SK-N-SH (cell line): ENCODE measurements around the gene LPCAT1. TPM values are rescaled to one million over a fixed set of nuclear protein-coding genes. Genes with fewer than 3 reads are reported as not detected.

Experiments used
- CTCF ChIA-PET: fragments of 300-600, 350-600 bp; formaldehyde crosslinking; extraction: SDS; loops from one replicate; lab custom pipeline; 2021; lab: Yijun Ruan, JAX
- POLR2A ChIA-PET: fragments of 350-600 bp; sonication (Branson Sonifier 250); formaldehyde crosslinking; extraction: SDS; loops from one replicate; lab custom pipeline; 2020; ENCODE audit warnings: antibody characterized with exemption, inconsistent platforms; lab: Yijun Ruan, JAX
- DNase-seq: peaks from one replicate; pipeline ENCODE4 v3.0.0; 2012
- H2AFZ ChIP-seq: fragments of 200-600 bp; sonication (generic); 2 replicates; pipeline ENCODE4 v1.8.1; 2016; ENCODE audit warnings: antibody characterized with exemption, mild to moderate bottlenecking, low read depth
- H3F3A ChIP-seq: fragments of 200-600 bp; sonication (generic); replicated peaks from 2 replicates; pipeline ENCODE3; 2016; ENCODE audit warnings: antibody characterized with exemption, mild to moderate bottlenecking; ENCODE audit not compliant: insufficient read depth
- H3K27ac ChIP-seq, 2 experiments: fragments of 200-500 bp in 1 of 2; fragments of 200-600 bp in 1 of 2; sonication (Bioruptor generic) in 1 of 2; sonication (generic), shearing (Covaris generic) in 1 of 2; 2 replicates each; pipeline versions ENCODE4 v1.5.1 to v1.6.1; 2014 to 2016; ENCODE audit warnings: low read depth in 2 of 2, inconsistent platforms in 1 of 2, low read length in 1 of 2, mild to moderate bottlenecking in 1 of 2, mixed read lengths in 1 of 2
- H3K27me3 ChIP-seq: fragments of 200-600 bp; sonication (generic), shearing (Covaris generic); 2 replicates; pipeline ENCODE4 v1.6.1; 2016; ENCODE audit warnings: mixed run types; ENCODE audit not compliant: insufficient read depth
- H3K36me3 ChIP-seq, 2 experiments: fragments of 200-500 bp in 1 of 2; fragments of 200-600 bp in 1 of 2; sonication (Bioruptor generic) in 1 of 2; sonication (generic) in 1 of 2; replicated peaks in 1 of 2; 2 replicates each; pipeline versions ENCODE3 to v1.5.1; 2014 to 2016; ENCODE audit warnings: low read length in 1 of 2, mild to moderate bottlenecking in 1 of 2; ENCODE audit not compliant: insufficient read depth in 2 of 2, control insufficient read depth in 1 of 2
- H3K4me1 ChIP-seq, 2 experiments: fragments of 200-500 bp in 1 of 2; fragments of 200-600 bp in 1 of 2; sonication (Bioruptor generic) in 1 of 2; sonication (generic), shearing (Covaris generic) in 1 of 2; 2 replicates each; pipeline versions ENCODE4 v1.5.1 to v1.6.1; 2014 to 2016; ENCODE audit warnings: low read depth in 1 of 2, low read length in 1 of 2, mixed run types in 1 of 2; ENCODE audit not compliant: insufficient read depth in 2 of 2, control insufficient read depth in 1 of 2
- H3K4me2 ChIP-seq: fragments of 200-600 bp; sonication (generic), shearing (Covaris generic); 2 replicates; pipeline ENCODE4 v1.6.1; 2017; ENCODE audit warnings: mixed run types
- H3K4me3 ChIP-seq, 2 experiments: fragments of 200-500 bp in 1 of 2; fragments of 200-600 bp in 1 of 2; sonication (Bioruptor generic) in 1 of 2; sonication (generic), shearing (Covaris generic) in 1 of 2; 2 replicates each; pipeline versions ENCODE4 v1.5.1 to v1.8.1; 2014 to 2016; ENCODE audit warnings: low read depth in 2 of 2, inconsistent platforms in 1 of 2, low read length in 1 of 2, mild to moderate bottlenecking in 1 of 2, mixed read lengths in 1 of 2, moderate library complexity in 1 of 2
- H3K79me2 ChIP-seq: fragments of 200-600 bp; sonication (generic); 2 replicates; pipeline ENCODE4 v1.8.1; 2017; ENCODE audit warnings: mild to moderate bottlenecking; ENCODE audit not compliant: insufficient read depth
- H3K9ac ChIP-seq: fragments of 200-600 bp; sonication (generic); 2 replicates; pipeline ENCODE4 v1.6.1; 2017; ENCODE audit warnings: mixed run types
- H3K9me2 ChIP-seq: fragments of 200-600 bp; sonication (generic); 2 replicates; pipeline ENCODE4 v1.6.1; 2017; ENCODE audit warnings: mixed run types
- H3K9me3 ChIP-seq: fragments of 200-600 bp; sonication (generic); 2 replicates; pipeline ENCODE4 v1.6.1; 2017; ENCODE audit warnings: mixed run types, mild to moderate bottlenecking, moderate library complexity
- H4K20me1 ChIP-seq: fragments of 200-600 bp; sonication (generic); 2 replicates; pipeline ENCODE4 v1.6.1; 2017; ENCODE audit warnings: mild to moderate bottlenecking, mixed run types; ENCODE audit not compliant: insufficient read depth
- EZH2phosphoT487 ChIP-seq: fragments of 200-600 bp; sonication (generic); IDR thresholded peaks from 2 replicates; pipeline ENCODE4 v1.6.1; 2017; ENCODE audit warnings: low read depth, mixed run types, mild to moderate bottlenecking, antibody characterized with exemption, moderate library complexity, borderline replicate concordance
- GATA2 ChIP-seq: sonication (generic); formaldehyde crosslinking; IDR thresholded peaks from 2 replicates; pipeline ENCODE4 v1.5.0; 2020; ENCODE audit warnings: mild to moderate bottlenecking, missing genetic modification reagents
- NRF1 ChIP-seq: IDR thresholded peaks from 2 replicates; pipeline ENCODE4 v1.6.1; 2012; ENCODE audit warnings: low read depth, mild to moderate bottlenecking, low read length
- POLR2AphosphoS5 ChIP-seq: IDR thresholded peaks from 2 replicates; pipeline ENCODE4 v1.6.1; 2012; ENCODE audit warnings: low read depth, low read length
- RCOR1 ChIP-seq: fragments of 150-350 bp; IDR thresholded peaks from 2 replicates; pipeline ENCODE4 v1.6.1; 2017; ENCODE audit warnings: antibody characterized with exemption, low read length
- RXRA ChIP-seq: IDR thresholded peaks from 2 replicates; pipeline ENCODE4 v1.4.0; 2012; ENCODE audit warnings: low read depth, mild to moderate bottlenecking, borderline replicate concordance
- TEAD4 ChIP-seq: IDR thresholded peaks from 2 replicates; pipeline ENCODE4 v1.4.0; 2012; ENCODE audit warnings: mild to moderate bottlenecking, borderline replicate concordance; ENCODE audit not compliant: insufficient read depth
- YY1 ChIP-seq: IDR thresholded peaks from 2 replicates; pipeline ENCODE4 v1.4.0; 2012; ENCODE audit warnings: low read depth, mild to moderate bottlenecking
- WGBS: methylation state at CpG from one replicate; pipeline ENCODE4 v1.1.6; 2017; ENCODE audit warnings: low lambda C conversion rate; 5-methylcytosine and 5-hydroxymethylcytosine counted together
- polyA plus RNA-seq, 3 experiments: library from polyadenylated mRNA; depleted of rRNA; stranded (reverse); fragments of >200 nt; gene quantifications; 2 replicates each; pipeline ENCODE4 v1.2.3, GENCODE V29; 2012
- TF ChIP-seq, protein P1 (sequence below): fragments of 200-600 bp; sonication (generic); IDR thresholded peaks from 2 replicates; pipeline ENCODE4 v1.6.1; 2017; ENCODE audit warnings: antibody characterized with exemption, mild to moderate bottlenecking, moderate library complexity
- TF ChIP-seq, protein P2 (sequence below): fragments of 150-350 bp; IDR thresholded peaks from 2 replicates; pipeline ENCODE4 v1.6.1; 2016; ENCODE audit warnings: mild to moderate bottlenecking, low read depth, low read length
- TF ChIP-seq, protein P3 (sequence below): IDR thresholded peaks from 2 replicates; pipeline ENCODE4; 2012

The LPCAT1 gene
- polyA plus RNA-seq, 1 of the 3 experiments (the other 2 are of a cell fraction): 42.3 TPM

DNA sequence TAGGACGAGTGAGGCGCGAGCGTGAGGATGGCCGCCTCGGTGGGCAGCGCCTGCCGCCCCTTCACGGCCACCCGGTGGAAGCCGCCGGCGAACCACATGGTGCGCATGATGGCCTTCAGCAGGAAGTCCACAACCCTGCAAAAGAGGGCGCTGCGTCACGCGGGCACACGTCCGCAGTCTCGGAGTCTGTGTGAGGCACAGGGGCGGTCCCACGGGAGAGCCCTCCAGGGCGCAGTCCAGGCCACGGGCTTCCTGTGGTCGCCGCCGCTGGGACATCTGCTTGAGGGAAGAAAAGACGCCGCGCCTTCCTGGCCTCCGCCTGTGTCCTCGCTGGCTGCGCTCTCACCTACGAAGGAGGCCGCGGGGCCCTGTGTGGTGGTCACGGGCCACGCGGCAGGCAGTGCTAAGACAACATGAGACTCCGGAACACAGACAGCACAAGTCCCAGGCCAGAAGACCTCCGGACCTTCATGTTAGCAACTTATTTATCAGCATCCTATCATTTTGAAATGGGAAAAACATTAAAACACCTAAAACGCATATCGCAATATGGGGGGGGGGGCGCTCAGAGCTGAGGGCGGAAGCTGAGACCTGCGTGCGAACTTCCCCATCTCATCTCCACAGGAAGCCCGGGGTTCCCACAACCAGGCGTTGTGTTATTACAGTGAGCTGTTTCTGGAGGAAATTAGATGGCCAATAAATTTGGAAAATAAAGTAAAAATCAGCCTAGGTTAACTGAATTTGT is 28.8 kb downstream of the LPCAT1 start:
- Histone ChIP-seq H3K79me2 (peaks cover 17% of the 10 kb centered on the region; the same call in 1 of the 2 replicates), H3K4me1 (peaks cover 0 to 5% of the 10 kb centered on the region in 2 experiments; a peak in 1 of 4 replicates), H3K27ac (no peak overlapping the region), H3K36me3 (peaks cover 7 to 40% of the 10 kb centered on the region in 2 experiments), H3K9ac (no peak overlapping the region), H3K9me3 (no peaks in the 10 kb centered on the region), H3K27me3 (no peaks in the 10 kb centered on the region)
- WGBS: 98% methylated on average over 43 of the region's 50 CpGs
- DNase-seq: no peak
- TF ChIP-seq RCOR1 (no peak), EZH2phosphoT487 (no peak)
- TF ChIP-seq, all 33 proteins: peak for 0
- CTCF ChIA-PET: no interaction called here
- peaks cover under 1% of the 10 kb centered on the region for H3F3A ChIP-seq
- no peak overlapping the region for H3K4me2 ChIP-seq
- peaks cover 29% of the 10 kb centered on the region for H4K20me1 ChIP-seq
- H3K4me3 ChIP-seq: no peak overlapping the region
- no peaks in the 10 kb centered on the region for H3K9me2 ChIP-seq
- no peak overlapping the region for H2AFZ ChIP-seq
- POLR2A ChIA-PET: no interaction called here

DNA sequence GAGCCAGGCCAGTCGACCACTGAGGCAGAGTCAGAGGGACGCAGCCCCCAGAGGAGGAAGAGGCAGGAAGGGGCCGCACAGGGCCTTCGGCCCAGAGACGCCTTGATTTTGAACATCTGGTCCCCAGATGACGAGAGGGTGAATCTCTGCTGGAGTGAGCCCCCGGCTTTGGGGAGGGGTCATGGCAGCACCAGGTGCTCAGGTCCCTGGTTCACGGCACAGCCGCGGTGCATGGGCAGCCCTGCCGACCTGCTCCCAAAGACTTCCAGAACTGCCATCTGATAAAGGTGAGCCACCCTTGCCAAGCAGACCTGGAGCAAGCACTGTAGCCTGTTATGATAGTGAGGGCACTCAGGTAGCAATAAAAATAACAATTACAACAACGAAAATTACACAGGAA is 29.8 kb downstream of the LPCAT1 start:
- peaks cover 9% of the 10 kb centered on the region; the same call in 1 of the 2 replicates for H3K79me2 ChIP-seq

More for the DNA sequence above, 29.8 kb downstream of the LPCAT1 start:
- CTCF ChIA-PET: no interaction called here
- no peaks in the 10 kb centered on the region for H3K27me3 ChIP-seq
- POLR2A ChIA-PET: no interaction called here
- TF ChIP-seq GATA2 (no peak), POLR2AphosphoS5 (no peak), RXRA (no peak), RCOR1 (no peak), YY1 (no peak), NRF1 (no peak), TEAD4 (no peak)
- TF ChIP-seq, protein P1, sequence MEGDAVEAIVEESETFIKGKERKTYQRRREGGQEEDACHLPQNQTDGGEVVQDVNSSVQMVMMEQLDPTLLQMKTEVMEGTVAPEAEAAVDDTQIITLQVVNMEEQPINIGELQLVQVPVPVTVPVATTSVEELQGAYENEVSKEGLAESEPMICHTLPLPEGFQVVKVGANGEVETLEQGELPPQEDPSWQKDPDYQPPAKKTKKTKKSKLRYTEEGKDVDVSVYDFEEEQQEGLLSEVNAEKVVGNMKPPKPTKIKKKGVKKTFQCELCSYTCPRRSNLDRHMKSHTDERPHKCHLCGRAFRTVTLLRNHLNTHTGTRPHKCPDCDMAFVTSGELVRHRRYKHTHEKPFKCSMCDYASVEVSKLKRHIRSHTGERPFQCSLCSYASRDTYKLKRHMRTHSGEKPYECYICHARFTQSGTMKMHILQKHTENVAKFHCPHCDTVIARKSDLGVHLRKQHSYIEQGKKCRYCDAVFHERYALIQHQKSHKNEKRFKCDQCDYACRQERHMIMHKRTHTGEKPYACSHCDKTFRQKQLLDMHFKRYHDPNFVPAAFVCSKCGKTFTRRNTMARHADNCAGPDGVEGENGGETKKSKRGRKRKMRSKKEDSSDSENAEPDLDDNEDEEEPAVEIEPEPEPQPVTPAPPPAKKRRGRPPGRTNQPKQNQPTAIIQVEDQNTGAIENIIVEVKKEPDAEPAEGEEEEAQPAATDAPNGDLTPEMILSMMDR: no peak
- TF ChIP-seq, protein P2, sequence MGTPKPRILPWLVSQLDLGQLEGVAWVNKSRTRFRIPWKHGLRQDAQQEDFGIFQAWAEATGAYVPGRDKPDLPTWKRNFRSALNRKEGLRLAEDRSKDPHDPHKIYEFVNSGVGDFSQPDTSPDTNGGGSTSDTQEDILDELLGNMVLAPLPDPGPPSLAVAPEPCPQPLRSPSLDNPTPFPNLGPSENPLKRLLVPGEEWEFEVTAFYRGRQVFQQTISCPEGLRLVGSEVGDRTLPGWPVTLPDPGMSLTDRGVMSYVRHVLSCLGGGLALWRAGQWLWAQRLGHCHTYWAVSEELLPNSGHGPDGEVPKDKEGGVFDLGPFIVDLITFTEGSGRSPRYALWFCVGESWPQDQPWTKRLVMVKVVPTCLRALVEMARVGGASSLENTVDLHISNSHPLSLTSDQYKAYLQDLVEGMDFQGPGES: no peak
- TF ChIP-seq, protein P3, sequence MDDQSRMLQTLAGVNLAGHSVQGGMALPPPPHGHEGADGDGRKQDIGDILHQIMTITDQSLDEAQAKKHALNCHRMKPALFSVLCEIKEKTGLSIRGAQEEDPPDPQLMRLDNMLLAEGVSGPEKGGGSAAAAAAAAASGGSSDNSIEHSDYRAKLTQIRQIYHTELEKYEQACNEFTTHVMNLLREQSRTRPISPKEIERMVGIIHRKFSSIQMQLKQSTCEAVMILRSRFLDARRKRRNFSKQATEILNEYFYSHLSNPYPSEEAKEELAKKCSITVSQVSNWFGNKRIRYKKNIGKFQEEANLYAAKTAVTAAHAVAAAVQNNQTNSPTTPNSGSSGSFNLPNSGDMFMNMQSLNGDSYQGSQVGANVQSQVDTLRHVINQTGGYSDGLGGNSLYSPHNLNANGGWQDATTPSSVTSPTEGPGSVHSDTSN: no peak
- TF ChIP-seq, all 33 proteins: peak for 0
- no peak overlapping the region for H2AFZ ChIP-seq
- H3K4me3 ChIP-seq: no peak overlapping the region
- peak; percentile 58 for DNase-seq
- no peak overlapping the region for H3K9ac ChIP-seq
- no peak overlapping the region for H3K27ac ChIP-seq
- H4K20me1 ChIP-seq: peaks cover 27% of the 10 kb centered on the region
- no peaks in the 10 kb centered on the region for H3K9me3 ChIP-seq
- H3K9me2 ChIP-seq: no peaks in the 10 kb centered on the region
- H3K4me1 ChIP-seq: peaks cover 3 to 5% of the 10 kb centered on the region in 2 experiments; a peak in 2 of 4 replicates
- WGBS: 64% methylated on average over 7 of the region's 12 CpGs
- H3K4me2 ChIP-seq: no peak overlapping the region
- peaks cover 10% of the 10 kb centered on the region for H3F3A ChIP-seq
- H3K36me3 ChIP-seq: peaks cover 6 to 38% of the 10 kb centered on the region in 2 experiments
